Right lobe of liver (tissue), 4 donors: ENCODE results near the gene LDLRAP1.

ENCODE experiments used
- CTCF ChIP-seq, 4 donors: fragments of 200-600 bp in 3 of 4; fragments of 450-650 bp in 1 of 4; IDR thresholded peaks; one replicate each; pipeline versions ENCODE4 v1.5.1 to v1.8.0; 2016 to 2022; ENCODE audit warnings: antibody characterized with exemption in 4 of 4, mild to moderate bottlenecking in 2 of 4
- POLR2A ChIP-seq: fragments of 450-650 bp; IDR thresholded peaks from one replicate; pipeline ENCODE4 v1.6.1; 2017; ENCODE audit warnings: antibody characterized with exemption, mild to moderate bottlenecking
- donor health status: DM: no; HTN: no; CAD: no.
- donor health status: DM: no; HTN: no; CAD: no.
- donor health status: DM: no; HTN: yes; CAD: no.

- TF ChIP-seq CTCF (IDR thresholded peaks at IDR 0.05): no peak
- TF ChIP-seq POLR2A: no peak
These were observed 6.1 kb downstream of the LDLRAP1 start for GRCh38 chr1:25549273-25550154.
